PC-3 (cell line): ENCODE results near the gene ANKS1B. TPM values are rescaled to one million over a fixed set of nuclear protein-coding genes. Genes with fewer than 3 reads are reported as not detected.

Experiments
- ATAC-seq: fragments of 200-7000 bp; cut with Tn5 transposase; 2 replicates; pipeline ENCODE4 v1.9.1; 2020; ENCODE audit warnings: mild to moderate bottlenecking, moderate library complexity
- BruUV-seq: library from RNA; stranded (reverse); fragments of 400-500 nt; replicated peaks from 2 replicates; lab custom pipeline; 2021; lab: Mats Ljungman, UMichigan
- CTCF ChIA-PET: fragments of 300-600 bp; sonication (Branson Sonifier 250); formaldehyde crosslinking; loops from one replicate; lab custom pipeline; 2022; ENCODE audit warnings: antibody characterized with exemption; lab: Charles Lee
- POLR2A ChIA-PET: fragments of 300-600 bp; sonication (Branson Sonifier 250); formaldehyde crosslinking; loops from one replicate; lab custom pipeline; 2022; ENCODE audit warnings: antibody characterized with exemption; ENCODE audit not compliant: unreplicated experiment; lab: Charles Lee
- DNase-seq: peaks from one replicate; pipeline ENCODE4 v3.0.0-alpha.2; 2015
- H2AFZ ChIP-seq: fragments of 300-600 bp; sonication (generic); 2 replicates; pipeline ENCODE4 v1.6.0; 2016; ENCODE audit warnings: antibody characterized with exemption, low read length
- H3F3A ChIP-seq: fragments of 300-600 bp; sonication (generic); one replicate; pipeline ENCODE4 v1.6.0; 2017; ENCODE audit warnings: antibody characterized with exemption, low read length, control low read depth, mild to moderate bottlenecking; ENCODE audit not compliant: unreplicated experiment
- H3K27ac ChIP-seq: fragments of 300-600 bp; sonication (generic); 2 replicates; pipeline ENCODE4 v1.5.1; 2016; ENCODE audit warnings: mild to moderate bottlenecking, low read length
- H3K27me3 ChIP-seq: fragments of 300-600 bp; sonication (generic); 2 replicates; pipeline ENCODE4 v1.6.1; 2016; ENCODE audit warnings: low read length, mixed read lengths
- H3K36me3 ChIP-seq: fragments of 300-600 bp; sonication (generic); 2 replicates; pipeline ENCODE4 v1.6.1; 2016; ENCODE audit warnings: low read depth, mixed run types, low read length, mixed read lengths
- H3K4me1 ChIP-seq: fragments of 300-600 bp; sonication (generic); 2 replicates; pipeline ENCODE4 v1.5.1; 2016; ENCODE audit warnings: low read length; ENCODE audit not compliant: insufficient read depth
- H3K4me2 ChIP-seq: fragments of 300-600 bp; sonication (generic); 2 replicates; pipeline ENCODE4 v1.6.0; 2016; ENCODE audit warnings: low read length
- H3K4me3 ChIP-seq: fragments of 300-600 bp; sonication (generic); 2 replicates; pipeline ENCODE4 v1.5.1; 2016; ENCODE audit warnings: mild to moderate bottlenecking, low read length, mixed read lengths
- H3K79me2 ChIP-seq: fragments of 300-600 bp; sonication (generic); 2 replicates; pipeline ENCODE4 v1.6.1; 2017; ENCODE audit warnings: low read length, mixed read lengths
- H3K9ac ChIP-seq: fragments of 300-600 bp; sonication (generic); 2 replicates; pipeline ENCODE4 v1.6.0; 2016; ENCODE audit warnings: mild to moderate bottlenecking, low read length
- H3K9me2 ChIP-seq: fragments of 300-600 bp; sonication (generic); replicated peaks from 2 replicates; pipeline ENCODE4 v1.6.1; 2016; ENCODE audit warnings: mixed run types, low read length, mixed read lengths
- H3K9me3 ChIP-seq: fragments of 300-600 bp; sonication (generic); 2 replicates; pipeline ENCODE4 v1.6.1; 2016; ENCODE audit warnings: low read length, mixed read lengths
- H4K20me1 ChIP-seq: fragments of 300-600 bp; sonication (generic); 2 replicates; pipeline ENCODE4 v1.6.1; 2016; ENCODE audit warnings: low read length, mixed read lengths
- EZH2 ChIP-seq: fragments of 300-600 bp; sonication (generic); IDR thresholded peaks from one replicate; pipeline ENCODE4 v1.6.1; 2017; ENCODE audit warnings: antibody characterized with exemption, mild to moderate bottlenecking, low read length; ENCODE audit not compliant: unreplicated experiment
- EZH2phosphoT487 ChIP-seq: fragments of 300-600 bp; sonication (generic); IDR thresholded peaks from 2 replicates; pipeline ENCODE4 v1.6.1; 2018; ENCODE audit warnings: mild to moderate bottlenecking, antibody characterized with exemption, low read length, borderline replicate concordance
- intact Hi-C: fragments of 100-400 bp; cut with micrococcal nuclease; formaldehyde crosslinking; loops from 2 replicates; pipeline ENCODE4 v1.9.0; 2023
- total RNA-seq: library from RNA; depleted of rRNA; stranded (reverse); fragments of >200 nt; gene quantifications from 2 replicates; pipeline ENCODE4 v1.2.3, GENCODE V29; 2014
- TF ChIP-seq, protein P1 (sequence below): fragments of 300-600 bp; sonication (generic); conservative IDR thresholded peaks from 2 replicates; pipeline ENCODE4 v1.5.1; 2017; ENCODE audit warnings: antibody characterized with exemption, low read depth, mild to moderate bottlenecking, low read length

The ANKS1B gene
- total RNA-seq, 1 experiment from 2014 or later = 0.07 TPM

- Histone ChIP-seq H3F3A (no peaks in the 10 kb centered on the region), H3K36me3 (no peaks in the 10 kb centered on the region), H3K27ac (no peak overlapping the region), H3K27me3 (peaks cover 26% of the 10 kb centered on the region), H3K9me2 (no peaks in the 10 kb centered on the region), H2AFZ (no peak overlapping the region), H3K4me2 (no peak overlapping the region), H3K9me3 (no peaks in the 10 kb centered on the region), H3K4me3 (no peak overlapping the region), H3K4me1 (no peaks in the 10 kb centered on the region), H4K20me1 (no peaks in the 10 kb centered on the region), H3K79me2 (no peaks in the 10 kb centered on the region), H3K9ac (no peak overlapping the region)
- DNase-seq (no peak), ATAC-seq (no peak)
- BruUV-seq = no TSS peak
- CTCF ChIA-PET = no interaction called here
- intact Hi-C loops = no loop called here
- POLR2A ChIA-PET = no interaction called here
- TF ChIP-seq, protein P1, sequence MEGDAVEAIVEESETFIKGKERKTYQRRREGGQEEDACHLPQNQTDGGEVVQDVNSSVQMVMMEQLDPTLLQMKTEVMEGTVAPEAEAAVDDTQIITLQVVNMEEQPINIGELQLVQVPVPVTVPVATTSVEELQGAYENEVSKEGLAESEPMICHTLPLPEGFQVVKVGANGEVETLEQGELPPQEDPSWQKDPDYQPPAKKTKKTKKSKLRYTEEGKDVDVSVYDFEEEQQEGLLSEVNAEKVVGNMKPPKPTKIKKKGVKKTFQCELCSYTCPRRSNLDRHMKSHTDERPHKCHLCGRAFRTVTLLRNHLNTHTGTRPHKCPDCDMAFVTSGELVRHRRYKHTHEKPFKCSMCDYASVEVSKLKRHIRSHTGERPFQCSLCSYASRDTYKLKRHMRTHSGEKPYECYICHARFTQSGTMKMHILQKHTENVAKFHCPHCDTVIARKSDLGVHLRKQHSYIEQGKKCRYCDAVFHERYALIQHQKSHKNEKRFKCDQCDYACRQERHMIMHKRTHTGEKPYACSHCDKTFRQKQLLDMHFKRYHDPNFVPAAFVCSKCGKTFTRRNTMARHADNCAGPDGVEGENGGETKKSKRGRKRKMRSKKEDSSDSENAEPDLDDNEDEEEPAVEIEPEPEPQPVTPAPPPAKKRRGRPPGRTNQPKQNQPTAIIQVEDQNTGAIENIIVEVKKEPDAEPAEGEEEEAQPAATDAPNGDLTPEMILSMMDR = no peak
- no peak for TF ChIP-seq EZH2phosphoT487
- TF ChIP-seq EZH2 = no peak
Measured at GRCh38 chr12:98847242-98847641, 1137.5 kb downstream of the ANKS1B start.

- H3K9me3 ChIP-seq = no peaks in the 10 kb centered on the region
- CTCF ChIA-PET = no interaction called here
Measured at GRCh38 chr12:98845957-98846356, 1138.8 kb downstream of the ANKS1B start.

DNA sequence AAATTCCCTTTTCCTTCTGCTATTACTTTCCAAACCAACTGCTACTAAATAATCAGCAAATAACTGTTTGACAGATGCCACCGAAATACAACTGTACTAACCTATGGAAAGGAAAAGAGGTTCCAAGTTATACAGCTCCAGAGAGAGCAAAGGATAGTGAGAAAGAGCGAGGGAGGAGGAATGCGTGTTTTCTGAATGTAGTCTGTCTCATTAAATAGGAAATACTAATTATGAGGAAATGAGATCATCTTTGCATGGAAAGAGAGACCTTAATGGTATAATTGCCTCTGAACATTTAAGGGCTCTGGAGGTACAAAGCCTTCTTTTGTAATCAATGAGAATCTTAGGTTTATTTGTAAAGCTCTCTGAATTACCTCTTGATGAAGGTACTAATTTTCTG lies 1144.4 kb downstream of the ANKS1B start:
- no peaks in the 10 kb centered on the region for H4K20me1 ChIP-seq
- ChIA-PET POLR2A (no interaction called here), CTCF (no interaction called here)
- no peaks in the 10 kb centered on the region for H3K9me2 ChIP-seq
- H3K27me3 ChIP-seq = peaks cover 50% of the 10 kb centered on the region
- no TSS peak for BruUV-seq
- H3K4me1 ChIP-seq = no peaks in the 10 kb centered on the region
- intact Hi-C loops = no loop called here
- no peaks in the 10 kb centered on the region for H3K36me3 ChIP-seq
- no peaks in the 10 kb centered on the region for H3F3A ChIP-seq
- no peak overlapping the region for H3K9ac ChIP-seq
- ATAC-seq (no peak), DNase-seq (no peak)
- no peaks in the 10 kb centered on the region for H3K79me2 ChIP-seq
- H3K4me2 ChIP-seq = no peak overlapping the region
- H3K9me3 ChIP-seq = no peaks in the 10 kb centered on the region
- no peak overlapping the region for H3K27ac ChIP-seq
- TF ChIP-seq EZH2 (no peak), EZH2phosphoT487 (no peak)
- TF ChIP-seq, protein P1 = no peak
- no peak overlapping the region for H2AFZ ChIP-seq
- no peak overlapping the region for H3K4me3 ChIP-seq

More at GRCh38 chr12:98845957-98846356, 1138.8 kb downstream of the ANKS1B start:
- Histone ChIP-seq H3K4me2 (no peak overlapping the region), H3K27ac (no peak overlapping the region), H2AFZ (no peak overlapping the region), H3K4me3 (no peak overlapping the region), H3K27me3 (peaks cover 30% of the 10 kb centered on the region), H3K9me2 (no peaks in the 10 kb centered on the region), H3K9ac (no peak overlapping the region), H3K36me3 (no peaks in the 10 kb centered on the region), H3K79me2 (no peaks in the 10 kb centered on the region), H3K4me1 (no peaks in the 10 kb centered on the region), H3F3A (no peaks in the 10 kb centered on the region), H4K20me1 (no peaks in the 10 kb centered on the region)
- POLR2A ChIA-PET = no interaction called here
- intact Hi-C loops = no loop called here
- no TSS peak for BruUV-seq
- TF ChIP-seq EZH2phosphoT487 (no peak), EZH2 (no peak)
- TF ChIP-seq, protein P1 = no peak
- ATAC-seq (peak; percentile 89), DNase-seq (peak; percentile 48)
